NCI-H187 treated with DMSO at 0.1 percent for 48 hours (cell line): ENCODE results near the gene YDJC.
"Not testable (repeated sequence)": the region's sequence is repeated elsewhere in the genome, so short reads cannot be mapped to it uniquely, and the experiment has no call there.

Source experiments
- DNase-seq: peaks from one replicate; lab custom pipeline; 2025; lab: John Stamatoyannopoulos, UW

The YDJC gene

GRCh38 chr22:21631025-21631424 lies 1.2 kb upstream of the YDJC start:
- DNase-seq = no peak

DNA sequence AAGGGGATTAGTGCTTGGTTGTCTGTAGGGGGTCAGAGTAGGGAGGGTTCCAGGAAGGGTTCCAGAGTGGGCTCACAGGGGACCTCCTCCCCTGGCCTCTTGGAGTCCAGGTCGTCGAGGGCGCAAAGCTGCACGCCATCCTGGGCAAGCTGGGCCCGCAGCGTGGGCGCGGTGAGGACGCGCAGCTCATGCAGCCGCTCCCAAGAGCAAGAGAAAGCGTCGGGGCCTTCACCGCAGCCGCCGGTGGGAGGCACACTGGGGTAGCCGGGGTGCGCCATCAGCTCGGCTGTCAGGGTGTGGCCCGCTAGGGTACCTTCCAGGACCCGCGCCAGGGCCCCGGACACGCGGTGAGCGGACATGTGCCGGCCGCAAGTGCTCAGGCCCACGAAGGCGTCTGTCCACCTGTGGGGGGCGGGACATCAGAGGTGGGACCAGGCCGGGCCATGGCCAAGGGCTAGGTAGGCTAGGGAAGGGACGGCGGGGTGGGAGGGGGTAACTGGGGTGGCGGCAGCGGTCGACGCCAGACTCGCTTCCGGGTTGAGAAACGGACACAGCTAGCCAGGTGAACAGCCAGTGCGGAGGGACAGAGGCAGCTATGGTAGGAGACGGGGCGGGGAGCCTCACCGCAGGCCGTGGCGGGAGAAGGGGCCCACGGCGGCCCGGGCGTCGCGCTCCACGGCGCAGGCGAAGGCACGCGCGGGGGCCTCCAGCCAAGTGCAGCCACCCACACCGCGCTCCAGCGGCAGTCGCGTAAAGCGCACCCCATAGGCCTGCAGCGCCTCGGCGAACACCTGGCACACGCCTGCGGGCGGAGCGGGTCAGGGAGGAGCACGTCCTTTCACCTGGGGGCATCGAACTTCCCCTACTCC lies 1.2 kb downstream of the YDJC start:
- DNase-seq = no peak

DNA sequence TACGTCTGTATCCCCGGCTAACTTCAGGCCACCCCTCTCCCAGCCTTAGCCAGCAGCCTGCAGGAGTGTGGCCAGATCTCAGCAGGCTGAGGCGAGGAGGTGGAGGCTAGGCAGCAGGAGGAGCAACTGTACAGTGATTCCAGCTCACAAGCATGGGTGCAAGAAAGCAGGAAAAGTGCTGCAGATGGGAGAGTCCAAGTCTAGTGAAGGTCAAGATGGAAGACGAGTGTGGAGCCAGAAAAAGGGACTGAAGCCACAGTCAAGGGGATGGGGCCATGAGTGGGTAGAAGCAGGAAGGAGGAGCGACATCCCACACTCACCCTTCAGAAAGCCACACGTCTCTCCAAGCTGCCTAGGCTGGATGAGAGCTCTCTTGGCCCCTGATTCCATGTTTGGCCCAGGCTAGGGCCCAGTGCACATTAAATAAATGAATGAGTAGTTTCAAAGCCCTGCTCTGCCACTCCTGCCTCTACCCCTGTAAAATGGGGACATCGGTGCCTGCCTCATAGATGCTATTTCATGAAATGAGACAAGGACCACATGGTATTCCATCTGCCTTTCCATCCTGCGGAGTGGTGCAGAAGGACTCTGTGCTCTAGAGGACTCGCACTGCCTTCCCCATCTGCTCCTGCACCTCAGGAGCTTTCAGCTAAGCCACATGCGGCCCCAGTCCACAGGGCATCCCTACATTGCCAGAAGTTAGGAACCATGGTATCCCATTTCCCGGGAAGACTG lies 2.9 kb downstream of the YDJC start:
- DNase-seq = no peak

DNA sequence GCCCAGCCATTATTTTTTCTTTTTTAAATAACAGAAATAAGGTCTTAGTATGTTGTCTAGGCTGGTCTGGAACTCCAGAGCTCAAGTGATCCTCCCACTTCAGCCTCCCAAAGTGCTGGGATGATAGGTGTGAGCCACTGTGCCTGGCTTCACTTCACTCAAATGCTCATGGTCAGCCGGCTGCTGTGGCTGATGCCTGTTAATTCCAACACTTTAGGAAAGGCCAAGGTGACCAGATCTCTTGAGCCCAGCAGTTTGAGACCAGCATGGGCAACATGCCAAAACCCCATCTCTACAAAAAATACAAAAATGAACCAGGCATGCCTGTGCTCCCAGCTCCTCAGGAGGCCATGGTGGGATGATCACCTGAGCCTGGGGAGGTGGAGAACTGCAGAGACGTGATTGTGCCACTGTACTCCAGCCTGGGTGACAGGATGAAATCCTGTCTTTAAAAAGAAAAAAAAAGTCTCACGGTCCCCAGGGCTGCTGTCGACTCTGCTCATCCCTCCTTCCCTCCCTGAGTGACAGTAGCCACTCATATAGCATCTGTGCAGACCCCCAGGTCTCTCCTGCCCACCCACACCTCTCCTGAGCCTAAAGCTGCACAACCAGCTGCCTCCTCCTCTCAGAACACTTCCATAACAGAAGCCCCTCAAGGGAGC lies 3.6 kb downstream of the YDJC start:
- no peak for DNase-seq

DNA sequence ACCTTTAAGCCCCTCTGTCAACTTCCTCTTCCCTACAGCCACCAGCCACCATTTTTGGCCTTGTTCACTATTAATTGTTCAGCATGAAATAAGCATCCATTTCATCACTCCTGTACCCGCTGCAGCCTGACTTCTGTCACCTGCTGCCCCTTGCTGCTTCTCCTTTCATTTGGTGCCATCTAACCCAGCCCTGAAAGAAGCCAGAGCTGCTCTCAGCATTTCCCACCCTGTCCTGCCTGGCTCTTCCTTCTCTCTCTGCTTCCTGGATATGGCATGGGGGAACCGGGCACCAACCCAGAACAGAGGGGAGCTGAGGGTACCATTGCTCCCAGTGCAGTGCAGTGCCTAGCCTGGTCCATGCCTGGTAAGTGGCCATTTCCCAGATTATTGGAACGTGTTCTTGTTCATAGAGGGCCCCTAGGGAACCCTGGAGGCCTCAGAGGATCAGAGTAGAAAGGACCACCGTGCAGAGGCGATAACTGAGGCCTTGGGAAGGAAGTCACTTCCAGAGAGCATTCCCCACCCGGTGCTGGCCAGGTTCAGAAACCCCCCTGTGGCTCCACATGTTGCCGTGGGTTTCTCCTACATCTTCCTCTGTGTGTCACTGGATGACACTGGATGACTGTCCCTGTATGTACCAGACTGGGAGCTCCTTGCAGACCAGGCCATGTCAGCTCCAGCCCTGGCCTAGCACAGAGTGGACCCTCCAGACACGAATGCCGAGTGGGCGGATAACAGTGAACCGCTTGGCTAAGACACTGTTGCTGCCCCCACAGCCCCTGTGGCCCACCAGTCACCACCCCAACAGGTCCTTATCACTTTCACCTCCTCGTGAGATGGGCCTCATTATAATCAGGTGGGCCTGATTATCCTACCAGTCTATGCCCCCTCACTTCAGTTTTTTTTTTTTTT lies 4.7 kb downstream of the YDJC start:
- DNase-seq = no peak

GRCh38 chr22:21624120-21624879 lies 5.5 kb downstream of the YDJC start:
- no peak for DNase-seq

GRCh38 chr22:21623648-21623970 lies 6.2 kb downstream of the YDJC start:
- no peak for DNase-seq

DNA sequence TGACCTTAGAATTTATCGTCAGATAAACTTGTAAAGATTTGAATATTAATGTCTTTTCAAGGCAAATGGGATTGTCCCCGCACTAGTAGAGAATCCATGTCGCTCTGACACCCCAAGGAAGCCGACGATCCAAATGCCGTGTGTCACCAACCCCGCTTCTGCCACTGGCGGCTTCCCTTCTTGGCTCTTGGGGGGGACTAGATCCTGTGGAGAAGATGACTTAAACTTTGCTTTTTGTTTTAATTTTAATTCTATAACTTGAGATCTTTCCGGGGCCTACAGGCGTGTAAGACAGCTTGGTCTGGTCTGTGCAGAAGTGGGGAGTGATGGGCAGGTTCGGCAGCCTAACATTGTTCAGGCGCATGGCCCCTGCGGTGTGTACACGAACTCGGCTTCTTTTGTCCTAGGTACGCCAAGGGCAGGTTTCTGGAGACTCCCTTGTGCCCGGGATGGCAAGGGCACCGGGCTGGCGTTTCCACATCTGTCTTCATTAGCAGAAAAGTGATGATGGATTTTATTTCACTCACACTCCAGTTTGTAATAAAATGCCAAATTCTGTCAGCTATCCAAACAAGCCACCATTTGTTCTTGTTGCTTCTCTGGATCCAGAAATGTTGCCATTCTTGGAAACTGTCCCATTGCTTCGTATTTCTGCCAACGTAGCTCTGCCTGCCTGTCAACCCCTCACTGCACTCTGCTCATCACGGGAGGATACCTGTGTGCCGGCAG lies 6.7 kb downstream of the YDJC start:
- DNase-seq = no peak

DNA sequence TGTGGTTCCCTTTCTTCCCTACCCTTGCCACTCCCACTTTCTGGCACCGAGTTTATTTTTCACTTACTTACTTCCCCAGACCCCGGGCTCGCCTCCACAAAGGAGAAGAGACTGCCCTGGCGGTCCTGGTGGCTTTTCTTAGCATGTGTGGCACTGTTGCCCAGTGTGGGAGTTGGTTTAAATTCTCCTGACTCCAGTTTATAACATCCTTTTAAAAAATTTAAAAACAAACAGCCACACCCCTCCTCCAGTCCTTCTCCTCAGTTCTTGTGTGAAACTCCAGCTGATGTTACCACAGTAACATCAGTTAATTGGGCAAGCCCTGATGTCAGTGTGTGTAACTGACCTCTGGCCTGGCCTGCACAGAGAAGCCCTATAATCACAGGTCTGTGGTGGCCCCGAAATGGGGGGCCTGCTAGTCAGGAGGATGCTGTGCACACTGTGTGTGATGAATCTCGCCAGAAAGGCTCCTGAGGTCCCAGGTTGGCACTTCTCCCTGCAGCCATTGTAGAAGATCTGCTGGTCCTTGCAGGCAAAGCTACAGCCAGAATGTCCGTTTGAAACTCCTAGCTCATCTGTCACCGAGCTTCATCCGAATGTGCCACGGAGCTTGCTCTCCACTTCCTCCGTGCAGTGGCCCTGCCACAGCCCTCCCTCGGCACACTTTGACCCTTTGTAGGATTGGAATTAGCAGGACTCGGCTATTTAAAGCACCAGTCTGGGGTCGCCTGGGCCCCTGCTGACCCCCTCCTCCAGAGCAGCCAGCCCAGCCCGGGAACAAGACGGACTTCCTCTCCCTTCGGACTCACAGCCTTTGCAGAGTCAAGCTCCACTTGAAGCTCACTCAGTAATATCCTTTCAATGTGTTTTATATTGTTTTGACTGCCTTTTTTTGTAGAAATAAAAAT lies 7.6 kb downstream of the YDJC start:
- no peak for DNase-seq

GRCh38 chr22:21621025-21621424 lies 8.8 kb downstream of the YDJC start:
- DNase-seq = no peak

GRCh38 chr22:21617337-21617736 lies 12.5 kb downstream of the YDJC start:
- not testable (repeated sequence) for DNase-seq

DNA sequence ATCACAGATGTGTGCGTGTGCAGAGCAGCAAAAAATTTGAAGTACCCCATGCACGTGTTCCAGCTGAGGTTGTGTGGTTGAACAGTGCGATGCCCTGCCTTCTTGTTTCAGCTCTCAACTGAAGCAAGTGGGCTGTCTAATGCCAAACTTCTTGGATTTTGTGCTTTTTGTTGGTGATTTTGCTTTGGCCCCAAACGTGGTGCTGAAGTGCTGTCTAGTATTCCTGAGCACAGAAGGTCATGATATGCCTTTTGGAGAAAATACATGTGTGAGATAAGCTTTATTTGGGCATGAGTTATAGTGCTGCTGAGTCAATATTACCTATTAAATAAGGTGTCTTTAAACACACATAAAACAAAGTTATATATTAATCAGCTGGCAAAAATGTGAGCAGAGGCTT lies 14.1 kb downstream of the YDJC start:
- DNase-seq = no peak

GRCh38 chr22:21613553-21614233 lies 16.1 kb downstream of the YDJC start:
- no peak for DNase-seq

- no peak for DNase-seq
Observed at GRCh38 chr22:21612858-21613257, 17.0 kb downstream of the YDJC start.

DNA sequence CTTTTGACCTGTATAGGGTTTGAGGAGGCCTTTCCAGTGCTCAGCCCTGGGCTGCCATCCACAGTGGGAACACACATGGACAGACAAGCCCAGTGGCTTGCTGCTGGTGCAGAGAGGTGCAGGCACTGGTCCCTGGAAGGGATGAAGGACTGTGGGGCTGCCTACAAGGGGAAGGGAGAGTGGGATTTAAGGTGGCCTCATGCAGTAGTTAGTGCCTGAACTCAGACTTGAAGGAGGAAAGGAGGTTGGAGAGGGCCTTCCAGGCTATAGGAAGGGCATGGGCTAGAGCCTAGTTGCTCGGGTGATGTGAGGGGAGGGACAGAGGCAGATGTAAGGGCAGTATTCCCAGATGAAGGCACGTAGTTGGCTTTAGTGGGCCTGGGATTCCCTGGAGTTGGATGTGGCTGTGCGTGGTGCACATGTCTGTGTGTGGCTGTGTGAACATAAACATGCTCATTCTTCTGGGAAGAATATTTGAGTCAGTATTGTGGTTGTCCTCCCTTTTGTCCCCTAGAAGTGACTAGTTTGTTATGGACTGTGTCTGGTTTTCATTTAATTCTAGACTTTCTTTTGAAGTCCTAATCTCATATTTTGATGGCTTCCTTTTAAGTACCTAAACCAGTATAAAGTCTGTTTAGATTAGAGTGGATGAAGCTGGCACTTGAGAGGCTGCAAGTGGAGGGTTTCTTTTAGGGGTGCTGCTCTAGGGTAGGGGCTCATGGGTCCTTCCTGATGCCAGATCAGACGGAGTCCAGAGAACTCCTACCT lies 18.4 kb downstream of the YDJC start:
- DNase-seq = no peak

- not testable (repeated sequence) for DNase-seq
Observed at GRCh38 chr22:21609556-21610157, 20.2 kb downstream of the YDJC start.

GRCh38 chr22:21606775-21607174 lies 23.0 kb downstream of the YDJC start:
- no peak for DNase-seq
